IMR-90 (cell line): ENCODE measurements around the gene PPFIBP2. TPM values are rescaled to one million over a fixed set of nuclear protein-coding genes. Genes with fewer than 3 reads are reported as not detected.

Experiments used
- ATAC-seq: fragments of 200-7000 bp; cut with Tn5 transposase; 2 replicates; pipeline ENCODE4 v1.9.1; 2020; ENCODE audit warnings: low read depth, mild to moderate bottlenecking, moderate library complexity
- BruUV-seq: library from RNA; stranded (reverse); fragments of 400-500 nt; replicated peaks from 2 replicates; lab custom pipeline; 2021; lab: Mats Ljungman, UMichigan
- CTCF ChIA-PET: fragments of 300-600 bp; formaldehyde crosslinking; extraction: SDS; loops from one replicate; lab custom pipeline; 2021; ENCODE audit warnings: antibody characterized with exemption; lab: Yijun Ruan, JAX
- POLR2A ChIA-PET: fragments of 300-600 bp; sonication (Branson Sonifier 250); formaldehyde crosslinking; loops from one replicate; lab custom pipeline; 2022; ENCODE audit warnings: antibody characterized with exemption; ENCODE audit not compliant: unreplicated experiment; lab: Charles Lee
- DNase-seq: peaks from one replicate; pipeline ENCODE4 v3.0.0; 2013
- H2AFZ ChIP-seq: replicated peaks from 2 replicates; pipeline ENCODE3; 2013; ENCODE audit warnings: low read length, mild to moderate bottlenecking; ENCODE audit not compliant: poor library complexity
- H2AK5ac ChIP-seq: 2 replicates; pipeline ENCODE4 v1.6.1; 2013; ENCODE audit warnings: low read depth, low read length, inconsistent platforms
- H2AK9ac ChIP-seq: replicated peaks from 2 replicates; pipeline ENCODE3; 2013; ENCODE audit warnings: mild to moderate bottlenecking, low read depth, low read length, moderate library complexity; ENCODE audit not compliant: poor library complexity
- H2BK120ac ChIP-seq: 2 replicates; pipeline ENCODE4 v1.6.1; 2013; ENCODE audit warnings: low read depth, low read length, inconsistent platforms
- H2BK15ac ChIP-seq: 3 replicates; pipeline ENCODE4 v1.6.1; 2013; ENCODE audit warnings: low read depth, low read length, inconsistent platforms
- H2BK20ac ChIP-seq: 2 replicates; pipeline ENCODE4 v1.6.1; 2013; ENCODE audit warnings: low read depth, mild to moderate bottlenecking, inconsistent platforms, low read length, moderate library complexity
- H2BK5ac ChIP-seq: 2 replicates; pipeline ENCODE4 v1.6.1; 2013; ENCODE audit warnings: mild to moderate bottlenecking, low read depth, low read length, inconsistent platforms; ENCODE audit not compliant: poor library complexity, severe bottlenecking
- H3K14ac ChIP-seq: replicated peaks from 2 replicates; pipeline ENCODE4 v1.6.1; 2013; ENCODE audit warnings: low read depth, low read length, inconsistent platforms
- H3K18ac ChIP-seq: 2 replicates; pipeline ENCODE4 v1.6.1; 2013; ENCODE audit warnings: low read depth, low read length, control low read depth
- H3K23ac ChIP-seq: 2 replicates; pipeline ENCODE4 v1.6.1; 2013; ENCODE audit warnings: low read depth, low read length, inconsistent platforms
- H3K27ac ChIP-seq: 2 replicates; pipeline ENCODE4 v1.5.1; 2013; ENCODE audit warnings: mild to moderate bottlenecking, control low read depth, low read length; ENCODE audit not compliant: insufficient read depth
- H3K27me3 ChIP-seq: 2 replicates; pipeline ENCODE4 v1.6.1; 2013; ENCODE audit warnings: low read length; ENCODE audit not compliant: control insufficient read depth, insufficient read depth
- H3K36me3 ChIP-seq: 2 replicates; pipeline ENCODE4 v1.6.1; 2013; ENCODE audit warnings: low read length, mixed read lengths; ENCODE audit not compliant: control insufficient read depth, insufficient read depth
- H3K4ac ChIP-seq: 2 replicates; pipeline ENCODE4 v1.6.1; 2013; ENCODE audit warnings: low read depth, low read length, inconsistent platforms
- H3K4me1 ChIP-seq: 2 replicates; pipeline ENCODE4 v1.6.1; 2013; ENCODE audit warnings: low read length, mixed read lengths; ENCODE audit not compliant: control insufficient read depth, insufficient read depth
- H3K4me2 ChIP-seq: 2 replicates; pipeline ENCODE4 v1.6.1; 2013; ENCODE audit warnings: low read depth, mild to moderate bottlenecking, control low read depth, low read length, moderate library complexity
- H3K4me3 ChIP-seq: 2 replicates; pipeline ENCODE4 v1.5.1; 2013; ENCODE audit warnings: low read depth, mild to moderate bottlenecking, control low read depth, low read length, moderate library complexity; ENCODE audit not compliant: insufficient read depth
- H3K56ac ChIP-seq: 2 replicates; pipeline ENCODE4 v1.6.1; 2013; ENCODE audit warnings: low read length, inconsistent platforms; ENCODE audit not compliant: insufficient read depth; ENCODE audit errors: extremely low read depth
- H3K79me1 ChIP-seq, 2 experiments: 2 replicates each; pipeline ENCODE4 v1.6.1; 2013; ENCODE audit warnings: low read length in 2 of 2, inconsistent platforms in 1 of 2, low read depth in 1 of 2
- H3K9ac ChIP-seq: 2 replicates; pipeline ENCODE4 v1.6.1; 2013; ENCODE audit warnings: low read depth, low read length, control low read depth
- H3K9me1 ChIP-seq: 2 replicates; pipeline ENCODE4 v1.6.1; 2013; ENCODE audit warnings: low read length, inconsistent platforms; ENCODE audit not compliant: insufficient read depth
- H3K9me3 ChIP-seq: 2 replicates; pipeline ENCODE4 v1.6.1; 2013; ENCODE audit warnings: low read length; ENCODE audit not compliant: control insufficient read depth, insufficient read depth
- H4K20me1 ChIP-seq: 2 replicates; pipeline ENCODE4 v1.6.1; 2013; ENCODE audit warnings: low read length, inconsistent platforms; ENCODE audit not compliant: insufficient read depth
- H4K5ac ChIP-seq: 2 replicates; pipeline ENCODE4 v1.6.1; 2013; ENCODE audit warnings: mild to moderate bottlenecking, low read depth, low read length, control low read depth
- H4K8ac ChIP-seq, 2 experiments: 2 replicates each; pipeline ENCODE4 v1.6.1; 2013; ENCODE audit warnings: low read depth in 2 of 2, low read length in 2 of 2, control low read depth in 1 of 2, inconsistent platforms in 1 of 2
- H4K91ac ChIP-seq: 2 replicates; pipeline ENCODE4 v1.6.1; 2013; ENCODE audit warnings: low read depth, low read length, inconsistent platforms; ENCODE audit not compliant: insufficient read depth
- BHLHE40 ChIP-seq: fragments of 150-350 bp; IDR thresholded peaks from 2 replicates; pipeline ENCODE4 v1.6.1; 2016; ENCODE audit warnings: mild to moderate bottlenecking, low read depth, low read length
- CHD1 ChIP-seq: IDR thresholded peaks from 2 replicates; pipeline ENCODE4 v1.6.1; 2012; ENCODE audit warnings: low read depth, low read length, improper control_type of control experiment
- MXI1 ChIP-seq: IDR thresholded peaks from 2 replicates; pipeline ENCODE4 v1.6.1; 2012; ENCODE audit warnings: low read depth, mild to moderate bottlenecking, low read length, moderate library complexity, borderline replicate concordance
- NFE2L2 ChIP-seq: fragments of 150-350 bp; IDR thresholded peaks from 2 replicates; pipeline ENCODE4 v1.6.1; 2016; ENCODE audit warnings: low read depth, mild to moderate bottlenecking, low read length
- POLR2A ChIP-seq: IDR thresholded peaks from 2 replicates; pipeline ENCODE4 v1.6.1; 2012; ENCODE audit warnings: mild to moderate bottlenecking, low read depth, low read length
- RCOR1 ChIP-seq: IDR thresholded peaks from 2 replicates; pipeline ENCODE4 v1.6.1; 2012; ENCODE audit warnings: mild to moderate bottlenecking, low read length, improper control_type of control experiment; ENCODE audit not compliant: insufficient replicate concordance
- WGBS, 2 experiments: methylation state at CpG; one replicate each; pipeline versions ENCODE4 v1.1.5 to v1.1.7; 2013; ENCODE audit warnings: missing lambda C conversion rate in 2 of 2; ENCODE audit not compliant: insufficient read length in 1 of 2; ENCODE audit errors: extremely low coverage in 2 of 2; 5-methylcytosine and 5-hydroxymethylcytosine counted together
- dilution Hi-C: fragments of 300-500 bp; cut with HindIII; formaldehyde crosslinking; loops from one replicate; pipeline ENCODE4 v1.14.3; 2018; ENCODE audit warnings: low sequenced_read_pairs; ENCODE audit not compliant: unreplicated experiment
- in situ Hi-C: fragments of 300-500 bp; cut with MboI; formaldehyde crosslinking; loops from 3 replicates; pipeline ENCODE4 v1.14.3; 2019; ENCODE audit warnings: low sequenced_read_pairs, inconsistent platforms, mixed read lengths
- intact Hi-C: fragments of 100-400 bp; cut with micrococcal nuclease; formaldehyde crosslinking; loops from 2 replicates; pipeline ENCODE4 v1.10.0; 2022
- polyA plus RNA-seq, 3 experiments: library from polyadenylated mRNA; depleted of rRNA; stranded (reverse); fragments of >200 nt; gene quantifications; 2 replicates each; pipeline ENCODE4 v1.2.3, GENCODE V29; 2012; ENCODE audit warnings: low replicate concordance in 1 of 3
- total RNA-seq: library from RNA; depleted of rRNA; stranded (reverse); fragments of >200 nt; gene quantifications from 2 replicates; pipeline ENCODE4 v1.2.3, GENCODE V29; 2012
- TF ChIP-seq, protein P1 (sequence below): fragments of 150-350 bp; IDR thresholded peaks from 2 replicates; pipeline ENCODE4 v1.6.1; 2016; ENCODE audit warnings: low read depth, mild to moderate bottlenecking, low read length, moderate library complexity, borderline replicate concordance

Gene PPFIBP2
- total and polyA plus RNA-seq, 2 of the 4 experiments (the other 2 are of a cell fraction): 6.0 to 11.8 TPM

DNA sequence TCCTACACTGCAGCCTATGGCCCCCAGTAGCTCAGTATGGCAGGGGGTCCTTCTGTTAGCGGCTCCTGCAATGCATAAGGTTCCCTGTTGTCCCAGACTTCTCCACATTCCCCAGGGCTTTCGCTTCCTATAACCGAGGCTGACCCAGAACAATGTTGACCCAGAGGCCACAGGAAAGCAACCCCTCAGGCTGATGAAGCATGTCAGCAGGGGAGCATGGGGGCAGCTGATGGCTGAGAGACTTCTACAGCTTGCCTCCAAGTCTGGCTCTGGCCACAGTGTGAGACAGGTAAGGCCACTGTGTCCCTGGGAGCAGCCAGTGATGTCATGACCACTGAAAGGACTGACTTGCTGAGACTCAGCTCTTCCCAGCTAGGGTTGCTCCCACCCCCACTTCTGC is 12.5 kb upstream of the PPFIBP2 start:
- DNase-seq: no peak
- Histone ChIP-seq H3K36me3 (no peaks in the 10 kb centered on the region), H3K14ac (no peak overlapping the region), H2AK9ac (no peak overlapping the region), H3K4me3 (no peak overlapping the region), H3K9me3 (no peaks in the 10 kb centered on the region), H2AFZ (no peak overlapping the region), H3K27me3 (no peaks in the 10 kb centered on the region), H3K4ac (no peak overlapping the region), H3K9ac (no peak overlapping the region), H4K91ac (no peak overlapping the region), H3K79me1 (no peaks in the 10 kb centered on the region), H4K5ac (no peak overlapping the region), H2BK5ac (no peak overlapping the region), H4K20me1 (no peaks in the 10 kb centered on the region), H4K8ac (no peak overlapping the region), H2AK5ac (no peak overlapping the region), H3K27ac (no peak overlapping the region), H3K4me2 (no peak overlapping the region), H2BK120ac (no peak overlapping the region), H3K23ac (no peak overlapping the region), H2BK20ac (no peak overlapping the region), H3K56ac (no peak overlapping the region), H3K18ac (no peak overlapping the region), H2BK15ac (no peak overlapping the region), H3K9me1 (no peaks in the 10 kb centered on the region), H3K4me1 (no peaks in the 10 kb centered on the region)
- CTCF ChIA-PET: interaction anchor here (0.6 to 1.0 kb wide), 2 partner anchors 70 to 186 kb away, joined by 3 to 4 read pairs; no protein-coding TSS in a partner anchor
- in situ Hi-C loops: no loop called here
- POLR2A ChIA-PET: no interaction called here
- BruUV-seq: no TSS peak
- intact Hi-C loops: no loop called here
- WGBS, 2 experiments: no CpG with 5 or more reads among the region's 3 CpGs
- ATAC-seq: no peak
- dilution Hi-C loops: no loop called here
- TF ChIP-seq BHLHE40: no peak
- no peak for TF ChIP-seq POLR2A
- no peak for TF ChIP-seq MXI1
- no peak for TF ChIP-seq RCOR1
- no peak for TF ChIP-seq NFE2L2
- TF ChIP-seq CHD1: no peak
- TF ChIP-seq, protein P1, sequence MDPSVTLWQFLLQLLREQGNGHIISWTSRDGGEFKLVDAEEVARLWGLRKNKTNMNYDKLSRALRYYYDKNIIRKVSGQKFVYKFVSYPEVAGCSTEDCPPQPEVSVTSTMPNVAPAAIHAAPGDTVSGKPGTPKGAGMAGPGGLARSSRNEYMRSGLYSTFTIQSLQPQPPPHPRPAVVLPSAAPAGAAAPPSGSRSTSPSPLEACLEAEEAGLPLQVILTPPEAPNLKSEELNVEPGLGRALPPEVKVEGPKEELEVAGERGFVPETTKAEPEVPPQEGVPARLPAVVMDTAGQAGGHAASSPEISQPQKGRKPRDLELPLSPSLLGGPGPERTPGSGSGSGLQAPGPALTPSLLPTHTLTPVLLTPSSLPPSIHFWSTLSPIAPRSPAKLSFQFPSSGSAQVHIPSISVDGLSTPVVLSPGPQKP: no peak
